CD14-positive monocyte (primary cell): Measurements from ENCODE around the gene ADAMTS3. TPM values are rescaled to one million over a fixed set of nuclear protein-coding genes. Genes with fewer than 3 reads are reported as not detected.

Experiments
- DNase-seq, 3 donors: peaks; one replicate each; pipeline ENCODE4 v3.0.0-alpha.2; 2011 to 2022
- H2AFZ ChIP-seq: 2 replicates; pipeline ENCODE4 v1.6.0; 2012; ENCODE audit warnings: mild to moderate bottlenecking, low read depth, low read length, inconsistent platforms; ENCODE audit not compliant: insufficient read depth, poor library complexity, severe bottlenecking
- H3K27ac ChIP-seq, 2 donors: 1 replicate in 1 of 2; 2 replicates in 1 of 2; pipeline ENCODE4 v1.5.1; 2012 to 2013; ENCODE audit warnings: low read length in 2 of 2, control low read depth in 1 of 2, inconsistent platforms in 1 of 2, low read depth in 1 of 2, mild to moderate bottlenecking in 1 of 2
- H3K27me3 ChIP-seq, 2 donors: one replicate each; pipeline versions ENCODE4 v1.6.0 to v1.6.1; 2011 to 2013; ENCODE audit warnings: low read length in 2 of 2; ENCODE audit not compliant: control insufficient read depth in 2 of 2, insufficient read depth in 2 of 2
- H3K36me3 ChIP-seq, 2 donors: replicated peaks in 1 of 2; 1 replicate in 1 of 2; 2 replicates in 1 of 2; pipeline versions ENCODE4 v1.5.1 to v1.6.1; 2012 to 2013; ENCODE audit warnings: low read length in 2 of 2, control low read depth in 1 of 2, inconsistent platforms in 1 of 2, mild to moderate bottlenecking in 1 of 2; ENCODE audit not compliant: insufficient read depth in 2 of 2, control insufficient read depth in 1 of 2
- H3K4me1 ChIP-seq, 2 donors: 1 replicate in 1 of 2; 2 replicates in 1 of 2; pipeline versions ENCODE4 v1.5.1 to v1.6.1; 2012 to 2013; ENCODE audit warnings: low read length in 2 of 2, control low read depth in 1 of 2, inconsistent platforms in 1 of 2, mild to moderate bottlenecking in 1 of 2, moderate library complexity in 1 of 2; ENCODE audit not compliant: insufficient read depth in 2 of 2, control insufficient read depth in 1 of 2
- H3K4me2 ChIP-seq: replicated peaks from 2 replicates; pipeline ENCODE3; 2012; ENCODE audit warnings: low read length, moderate library complexity, mild to moderate bottlenecking; ENCODE audit not compliant: poor library complexity, severe bottlenecking; ENCODE audit errors: extremely low read depth
- H3K4me3 ChIP-seq, 3 experiments: fragments of 200-600 bp in 1 of 3; sonication (generic) in 1 of 3; replicated peaks in 1 of 3; 1 replicate in 2 of 3; 2 replicates in 1 of 3; pipeline ENCODE4 v1.5.1; 2011 to 2013; ENCODE audit warnings: low read length in 3 of 3, mild to moderate bottlenecking in 3 of 3, control low read depth in 2 of 3, low read depth in 2 of 3, inconsistent platforms in 1 of 3, moderate library complexity in 1 of 3
- H3K79me2 ChIP-seq: 2 replicates; pipeline ENCODE4 v1.6.0; 2012; ENCODE audit warnings: mild to moderate bottlenecking, control low read depth, inconsistent platforms, low read length, moderate library complexity; ENCODE audit not compliant: insufficient read depth
- H3K9ac ChIP-seq: 2 replicates; pipeline ENCODE4 v1.6.0; 2017; ENCODE audit warnings: low read length, mild to moderate bottlenecking; ENCODE audit not compliant: insufficient read depth, poor library complexity, severe bottlenecking
- H3K9me3 ChIP-seq, 2 donors: replicated peaks in 1 of 2; 1 replicate in 1 of 2; 2 replicates in 1 of 2; pipeline versions ENCODE4 v1.5.1 to v1.6.1; 2012 to 2013; ENCODE audit warnings: low read length in 2 of 2, control low read depth in 1 of 2; ENCODE audit not compliant: control insufficient read depth in 1 of 2, insufficient read depth in 1 of 2
- H4K20me1 ChIP-seq: 2 replicates; pipeline ENCODE4 v1.6.0; 2012; ENCODE audit warnings: mild to moderate bottlenecking, low read length, control low read depth, moderate library complexity; ENCODE audit not compliant: insufficient read depth
- H3K27ac Mint-ChIP-seq, 7 donors: one replicate each; pipeline ENCODE4 v1.8.0; 2020; ENCODE audit warnings: mild to moderate bottlenecking in 7 of 7, mixed read lengths in 7 of 7, moderate library complexity in 6 of 7, inconsistent platforms in 2 of 7
- H3K27me3 Mint-ChIP-seq, 3 donors: one replicate each; pipeline ENCODE4 v1.8.0; 2021 to 2022; ENCODE audit warnings: low read depth in 3 of 3, mild to moderate bottlenecking in 3 of 3, mixed read lengths in 3 of 3, moderate library complexity in 3 of 3, inconsistent platforms in 1 of 3
- H3K36me3 Mint-ChIP-seq, 2 donors: one replicate each; pipeline ENCODE4 v1.8.0; 2020; ENCODE audit warnings: mixed read lengths in 2 of 2, inconsistent platforms in 1 of 2, mild to moderate bottlenecking in 1 of 2
- H3K4me1 Mint-ChIP-seq: one replicate; pipeline ENCODE4 v1.8.0; 2020; ENCODE audit warnings: mild to moderate bottlenecking, mixed read lengths
- H3K4me3 Mint-ChIP-seq, 2 donors: one replicate each; pipeline ENCODE4 v1.8.0; 2020; ENCODE audit warnings: mild to moderate bottlenecking in 2 of 2, mixed read lengths in 2 of 2, moderate library complexity in 1 of 2
- H3K9me3 Mint-ChIP-seq, 7 donors: one replicate each; pipeline ENCODE4 v1.8.0; 2020 to 2022; ENCODE audit warnings: mixed read lengths in 7 of 7, mild to moderate bottlenecking in 6 of 7, moderate library complexity in 6 of 7, inconsistent platforms in 2 of 7
- CTCF ChIP-seq: fragments of 200-600 bp; IDR thresholded peaks from one replicate; pipeline ENCODE4 v1.8.0; 2022; ENCODE audit warnings: antibody characterized with exemption, mild to moderate bottlenecking
- whole genome bisulfite sequencing: methylation state at CpG from one replicate; pipeline ENCODE4 v1.1.5; 2013; ENCODE audit warnings: missing lambda C conversion rate; ENCODE audit not compliant: insufficient coverage; 5-methylcytosine and 5-hydroxymethylcytosine counted together
- intact Hi-C, 2 donors: fragments of 100-400 bp; cut with micrococcal nuclease; formaldehyde crosslinking; loops; one replicate each; pipeline versions ENCODE4 v1.15.0 to v1.15.1; 2023
- polyA plus RNA-seq, 3 donors: library from polyadenylated mRNA; depleted of rRNA in 1 of 3; unstranded in 2 of 3; stranded (reverse) in 1 of 3; fragments of 300-500 nt in 2 of 3; fragments of >200 nt in 1 of 3; fragmentation: Illumina TruSeq in 2 of 3; gene quantifications; 1 replicate in 2 of 3; 2 replicates in 1 of 3; pipeline ENCODE4 v1.2.3, GENCODE V29; 2012 to 2021

Gene ADAMTS3
- polyA plus RNA-seq, 3 donors: not detected

DNA sequence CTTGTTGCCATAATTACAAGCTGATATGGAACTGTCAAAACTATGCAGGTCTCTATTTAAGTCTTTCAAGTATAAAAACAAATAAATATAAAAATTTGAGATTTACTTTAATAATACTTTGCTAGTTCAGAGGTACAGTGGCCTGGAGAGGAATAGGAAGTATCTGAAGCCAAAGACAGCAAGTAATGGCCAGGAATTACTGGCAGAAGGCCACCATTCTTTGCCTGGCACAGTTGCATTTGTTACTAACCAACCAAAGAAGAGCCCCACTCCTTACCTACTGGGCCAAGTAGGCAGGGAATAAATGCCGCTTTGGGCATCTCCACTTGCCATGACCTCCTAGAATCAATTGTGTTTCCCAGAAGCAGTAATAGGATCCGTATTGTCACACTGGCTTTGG, 13.8 kb upstream of the ADAMTS3 start:
- Mint-ChIP-seq H3K27me3 (peaks cover 0 to 4% (median 0%) of the 10 kb centered on the region in 3 donors), H3K4me3 (no peak overlapping the region), H3K27ac (no peak overlapping the region), H3K4me1 (no peaks in the 10 kb centered on the region), H3K9me3 (peaks cover 0 to 3% (median 0%) of the 10 kb centered on the region in 7 donors), H3K36me3 (no peaks in the 10 kb centered on the region)
- DNase-seq: no peak
- Histone ChIP-seq H3K9me3 (no peaks in the 10 kb centered on the region), H3K4me1 (no peaks in the 10 kb centered on the region), H3K4me3 (no peak overlapping the region), H3K36me3 (no peaks in the 10 kb centered on the region), H3K4me2 (no peak overlapping the region), H3K27me3 (no peaks in the 10 kb centered on the region), H3K27ac (no peak overlapping the region), H3K79me2 (no peaks in the 10 kb centered on the region), H3K9ac (no peak overlapping the region), H2AFZ (no peak overlapping the region), H4K20me1 (no peaks in the 10 kb centered on the region)
- intact Hi-C loops: no loop called here
- TF ChIP-seq CTCF: no peak
- WGBS: 0% methylated on average over 1 of the region's 2 CpGs

DNA sequence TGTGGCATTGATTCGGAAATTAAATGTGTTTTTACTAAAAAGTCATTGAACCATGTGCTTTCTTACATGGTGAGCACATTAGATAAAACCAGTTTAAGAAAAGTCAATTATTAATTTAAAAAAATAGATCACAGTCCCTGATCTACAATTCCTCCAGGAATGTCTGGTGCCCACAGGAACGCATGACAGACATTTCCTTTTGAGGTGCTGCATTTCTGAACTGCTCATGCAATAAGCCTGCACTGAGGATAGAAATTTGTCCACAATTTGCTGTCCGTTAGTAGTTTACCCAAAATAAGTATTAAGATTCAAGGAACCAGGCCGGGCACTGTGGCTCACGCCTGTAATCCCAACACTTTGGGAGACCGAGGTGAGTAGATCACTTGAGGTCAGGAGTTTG, 8.2 kb upstream of the ADAMTS3 start:
- no peaks in the 10 kb centered on the region for H3K4me1 Mint-ChIP-seq
- no peaks in the 10 kb centered on the region for H3K4me1 ChIP-seq
- WGBS: 90% methylated on average over 3 of the region's 6 CpGs
- H3K27me3 Mint-ChIP-seq: peaks cover 0 to 1% (median 0%) of the 10 kb centered on the region in 3 donors
- TF ChIP-seq CTCF: no peak
- H3K79me2 ChIP-seq: no peaks in the 10 kb centered on the region
- H3K36me3 ChIP-seq: no peaks in the 10 kb centered on the region
- peaks cover 0 to 6% (median 0%) of the 10 kb centered on the region in 7 donors for H3K9me3 Mint-ChIP-seq
- no peak overlapping the region for H3K27ac ChIP-seq
- DNase-seq: no peak
- no peak overlapping the region for H3K27ac Mint-ChIP-seq
- intact Hi-C loops: no loop called here
- no peak overlapping the region for H3K4me3 ChIP-seq
- H3K9ac ChIP-seq: no peak overlapping the region
- H3K9me3 ChIP-seq: no peaks in the 10 kb centered on the region
- no peak overlapping the region for H2AFZ ChIP-seq
- H3K36me3 Mint-ChIP-seq: no peaks in the 10 kb centered on the region
- H3K27me3 ChIP-seq: no peaks in the 10 kb centered on the region
- H3K4me2 ChIP-seq: no peak overlapping the region
- H4K20me1 ChIP-seq: no peaks in the 10 kb centered on the region
- no peak overlapping the region for H3K4me3 Mint-ChIP-seq
